GM20000 (cell line): ENCODE results near the gene CXCL1.
A peak's percentile ranks its signal among the peaks of the same experiment; 100 is the strongest.

Experiments used
- DNase-seq: peaks from one replicate; pipeline ENCODE4 v3.0.0; 2012; ENCODE audit warnings: low spot score
- TF ChIP-seq, protein P1 (sequence below): IDR thresholded peaks from 2 replicates; pipeline ENCODE4 v1.5.1; 2012; ENCODE audit warnings: mild to moderate bottlenecking, control low read depth; ENCODE audit errors: extremely low read depth, missing control alignments

Gene CXCL1

DNA sequence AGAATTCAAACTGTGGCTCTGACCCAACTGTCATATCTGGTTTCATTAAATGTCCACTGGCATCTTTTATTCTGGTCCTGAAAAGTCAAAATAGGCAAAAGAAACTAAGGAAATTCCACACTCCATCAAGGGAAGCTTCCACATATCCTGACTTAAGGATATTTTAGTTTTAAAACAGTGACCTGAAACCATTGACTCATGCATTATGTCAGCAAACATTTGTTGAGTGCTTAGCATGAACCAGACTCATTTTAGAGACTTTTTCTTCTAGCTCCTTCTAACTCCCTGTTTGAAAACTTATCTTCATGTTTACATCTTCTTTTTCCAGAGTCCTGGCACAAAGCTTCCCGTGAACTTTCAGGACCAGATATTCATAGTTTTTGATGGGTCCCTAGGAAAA is 6.9 kb upstream of the CXCL1 start:
- TF ChIP-seq, protein P1, sequence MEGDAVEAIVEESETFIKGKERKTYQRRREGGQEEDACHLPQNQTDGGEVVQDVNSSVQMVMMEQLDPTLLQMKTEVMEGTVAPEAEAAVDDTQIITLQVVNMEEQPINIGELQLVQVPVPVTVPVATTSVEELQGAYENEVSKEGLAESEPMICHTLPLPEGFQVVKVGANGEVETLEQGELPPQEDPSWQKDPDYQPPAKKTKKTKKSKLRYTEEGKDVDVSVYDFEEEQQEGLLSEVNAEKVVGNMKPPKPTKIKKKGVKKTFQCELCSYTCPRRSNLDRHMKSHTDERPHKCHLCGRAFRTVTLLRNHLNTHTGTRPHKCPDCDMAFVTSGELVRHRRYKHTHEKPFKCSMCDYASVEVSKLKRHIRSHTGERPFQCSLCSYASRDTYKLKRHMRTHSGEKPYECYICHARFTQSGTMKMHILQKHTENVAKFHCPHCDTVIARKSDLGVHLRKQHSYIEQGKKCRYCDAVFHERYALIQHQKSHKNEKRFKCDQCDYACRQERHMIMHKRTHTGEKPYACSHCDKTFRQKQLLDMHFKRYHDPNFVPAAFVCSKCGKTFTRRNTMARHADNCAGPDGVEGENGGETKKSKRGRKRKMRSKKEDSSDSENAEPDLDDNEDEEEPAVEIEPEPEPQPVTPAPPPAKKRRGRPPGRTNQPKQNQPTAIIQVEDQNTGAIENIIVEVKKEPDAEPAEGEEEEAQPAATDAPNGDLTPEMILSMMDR, result no peak
- no peak for DNase-seq

DNA sequence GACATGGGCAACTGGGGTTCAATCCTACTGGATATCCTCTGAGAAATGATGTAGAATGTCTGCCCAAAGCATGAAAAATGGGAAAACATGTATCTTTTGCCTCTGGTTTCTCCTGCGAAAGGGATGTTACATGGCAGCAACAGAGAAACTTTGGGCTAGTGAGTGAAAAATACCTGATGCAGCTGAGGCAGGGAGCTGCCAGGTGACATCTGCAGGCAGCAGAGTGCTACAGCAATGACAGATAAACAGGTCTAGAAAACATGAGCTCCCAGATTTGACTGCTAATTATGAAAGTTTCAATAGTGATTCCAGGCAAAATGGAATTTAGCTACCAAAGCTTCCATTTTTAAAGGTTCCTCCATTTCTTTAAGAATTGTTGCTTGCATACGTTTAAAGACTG is 4.8 kb upstream of the CXCL1 start:
- TF ChIP-seq, protein P1, result peak; percentile 31
- peak; percentile 31 for DNase-seq

DNA sequence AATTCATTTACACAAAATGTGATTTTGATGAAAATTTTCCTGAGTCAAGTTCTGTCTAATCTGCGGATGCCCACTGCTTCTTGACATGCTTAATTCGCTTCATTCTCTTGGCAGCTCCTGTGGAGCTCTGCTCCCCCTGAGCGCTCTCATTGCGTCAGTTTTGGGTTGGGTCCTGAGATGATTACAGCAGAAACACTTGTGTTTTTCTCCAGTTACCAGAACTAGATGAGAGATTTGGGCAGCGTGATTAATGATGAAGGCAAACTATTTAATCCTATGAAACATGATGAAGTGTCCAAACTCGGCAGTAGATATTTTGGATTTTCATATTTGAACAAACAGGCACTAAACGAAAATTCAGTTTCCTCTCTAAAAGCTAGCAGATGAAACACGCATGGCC is 4.2 kb upstream of the CXCL1 start:
- no peak for DNase-seq
- TF ChIP-seq, protein P1, result no peak

DNA sequence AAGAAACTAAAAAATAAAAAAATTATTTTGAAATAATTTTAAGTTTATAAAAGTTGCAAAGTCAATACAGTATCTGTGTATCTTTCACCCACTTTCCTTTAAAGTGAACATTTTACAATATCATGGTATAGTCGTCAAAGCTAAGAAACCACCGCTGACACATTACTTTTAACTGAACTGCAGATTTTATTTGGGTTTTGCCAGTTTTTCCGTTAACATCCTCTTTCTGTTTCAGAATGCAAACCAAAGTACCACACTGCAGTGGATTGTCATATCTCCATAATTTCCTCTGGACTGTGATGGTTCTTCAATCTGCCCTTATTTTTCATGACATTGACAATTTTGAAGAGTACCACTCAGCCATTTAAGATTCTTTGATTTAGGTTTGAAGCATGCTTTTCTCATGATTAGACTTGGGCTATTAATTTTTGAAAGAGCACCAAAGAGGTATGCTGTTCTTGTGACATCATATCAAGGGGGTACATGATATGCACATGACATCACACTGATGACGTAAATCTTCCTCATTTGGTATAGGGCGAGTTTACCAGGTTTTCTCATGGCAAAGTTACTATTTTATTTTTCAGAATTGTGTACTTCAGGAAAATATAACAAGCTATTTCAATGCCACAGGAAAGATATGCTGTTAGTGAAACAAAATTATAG is 3.6 kb upstream of the CXCL1 start:
- DNase-seq, result no peak
- TF ChIP-seq, protein P1, result no peak

DNA sequence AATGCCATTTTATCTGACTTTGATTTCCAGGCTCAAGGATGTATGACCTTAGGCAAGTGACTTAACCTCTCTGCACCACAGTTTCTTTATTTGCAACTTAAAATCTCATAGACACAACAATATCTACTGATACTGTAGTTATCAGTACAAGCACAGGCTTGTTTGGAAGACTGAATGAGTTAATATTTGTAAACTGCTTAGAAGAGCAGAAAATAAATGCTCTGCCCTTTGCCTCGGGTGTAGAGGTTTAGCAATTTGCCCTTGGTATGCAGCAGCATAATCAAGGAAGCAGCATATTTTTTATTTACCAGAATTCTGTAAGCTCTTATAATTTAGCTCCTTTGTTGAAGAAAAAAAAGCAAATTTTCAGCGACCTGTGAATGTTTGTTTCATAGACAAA is 2.9 kb upstream of the CXCL1 start:
- DNase-seq, result no peak

DNA sequence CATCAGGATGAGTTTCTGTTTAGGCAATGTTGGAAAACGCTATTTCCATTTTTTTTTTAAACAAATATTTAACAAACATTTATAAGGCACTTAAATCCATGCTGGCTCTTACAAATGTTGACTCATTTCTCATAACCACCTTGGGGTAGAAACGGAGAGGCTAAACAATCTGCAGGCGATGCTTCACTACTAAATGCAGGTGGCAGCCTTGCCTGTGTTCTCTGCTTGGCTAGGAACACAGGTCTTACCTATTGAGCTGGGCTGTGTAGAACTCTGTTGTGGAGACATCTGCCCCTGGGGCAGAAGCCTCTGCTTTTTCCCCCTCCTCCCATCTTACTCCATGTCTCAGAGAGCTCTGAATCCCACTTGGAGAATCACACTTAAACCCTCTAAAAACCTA is 1.4 kb upstream of the CXCL1 start:
- no peak for DNase-seq
- TF ChIP-seq, protein P1, result no peak

More for the DNA sequence above, 2.9 kb upstream of the CXCL1 start:
- TF ChIP-seq, protein P1, result no peak

DNA sequence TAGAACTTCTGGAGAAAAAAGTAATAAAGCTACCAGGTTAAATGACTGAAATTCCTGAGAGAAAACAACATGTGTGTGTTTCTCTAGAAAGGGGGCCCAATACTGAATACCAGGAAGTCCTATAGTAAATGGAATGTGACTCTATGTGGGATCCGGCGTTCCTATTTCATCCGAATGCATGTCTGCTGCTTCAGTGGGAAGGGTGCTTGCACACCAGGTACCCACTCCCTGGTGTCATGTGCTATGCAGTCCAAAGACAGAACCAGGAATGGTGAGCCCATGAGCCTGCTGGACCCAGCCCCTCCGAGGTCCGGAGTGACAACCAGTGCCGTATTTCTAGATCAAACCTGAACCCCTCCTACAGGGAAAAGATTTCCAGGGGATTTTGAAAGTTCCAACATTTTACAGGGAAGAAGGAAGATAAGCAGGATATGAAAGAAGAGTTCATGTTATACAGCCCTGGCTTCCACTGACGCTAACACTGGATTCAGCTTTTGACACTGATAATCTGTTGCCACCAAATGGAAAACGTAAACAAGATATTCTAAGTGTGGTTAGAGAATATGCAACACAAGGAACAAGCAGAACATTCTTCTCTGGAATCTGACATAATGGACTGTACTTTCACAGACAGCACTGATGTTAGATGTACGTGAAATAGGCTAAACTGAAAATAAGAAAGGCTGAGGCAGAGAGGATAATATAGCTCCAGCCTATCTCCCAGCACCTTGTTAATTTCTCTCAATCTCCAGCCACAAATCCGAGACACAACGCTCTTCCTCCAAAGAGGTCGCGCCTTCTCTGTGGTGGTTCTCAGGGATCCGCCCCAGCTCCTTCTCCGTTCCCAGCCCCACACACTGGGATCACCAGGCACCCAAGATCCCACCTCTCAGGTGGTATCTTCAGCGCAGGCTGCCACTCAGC is 725 bp upstream of the CXCL1 start:
- peak; percentile 21 for DNase-seq

More for the DNA sequence above, 725 bp upstream of the CXCL1 start:
- TF ChIP-seq, protein P1, result no peak
